Lung (tissue), 12 donors: Measurements from ENCODE around the gene FLYWCH1. TPM values are rescaled to one million over a fixed set of nuclear protein-coding genes. Genes with fewer than 3 reads are reported as not detected.
"Not testable (repeated sequence)": the region's sequence is repeated elsewhere in the genome, so short reads cannot be mapped to it uniquely, and the experiment has no call there.

ENCODE experiments used
- ATAC-seq: fragments of 200-7000 bp; cut with Tn5 transposase; one replicate; pipeline ENCODE4 v1.9.1; 2020; ENCODE audit warnings: moderate number of reproducible peaks; ENCODE audit not compliant: insufficient read depth, low FRiP score
- DNase-seq, 3 donors: peaks; one replicate each; pipeline ENCODE4 v3.0.0-alpha.2; 2013 to 2017
- H3K27ac ChIP-seq, 2 donors: one replicate each; pipeline ENCODE4 v1.5.1; 2013; ENCODE audit warnings: mild to moderate bottlenecking in 2 of 2, moderate library complexity in 2 of 2, control low read depth in 1 of 2, inconsistent platforms in 1 of 2, low read depth in 1 of 2, low read length in 1 of 2
- H3K27me3 ChIP-seq, 3 donors: one replicate each; pipeline ENCODE4 v1.5.1; 2013; ENCODE audit warnings: low read length in 2 of 3; ENCODE audit not compliant: control insufficient read depth in 3 of 3, insufficient read depth in 3 of 3
- H3K36me3 ChIP-seq, 4 donors: one replicate each; pipeline ENCODE4 v1.5.1; 2013; ENCODE audit warnings: low read length in 4 of 4, mild to moderate bottlenecking in 1 of 4, moderate library complexity in 1 of 4; ENCODE audit not compliant: control insufficient read depth in 4 of 4, insufficient read depth in 4 of 4
- H3K4me1 ChIP-seq, 5 donors: one replicate each; pipeline ENCODE4 v1.5.1; 2013; ENCODE audit warnings: low read length in 5 of 5, mild to moderate bottlenecking in 2 of 5, moderate library complexity in 1 of 5; ENCODE audit not compliant: control insufficient read depth in 5 of 5, insufficient read depth in 5 of 5
- H3K4me3 ChIP-seq: one replicate; pipeline ENCODE4 v1.5.1; 2013; ENCODE audit warnings: mild to moderate bottlenecking, control low read depth, moderate library complexity
- H3K9ac ChIP-seq, 2 donors: one replicate each; pipeline ENCODE4 v1.5.1; 2013; ENCODE audit warnings: low read length in 2 of 2, control low read depth in 1 of 2; ENCODE audit not compliant: insufficient read depth in 1 of 2
- H3K9me3 ChIP-seq, 4 donors: one replicate each; pipeline ENCODE4 v1.5.1; 2013; ENCODE audit warnings: low read length in 3 of 4, mild to moderate bottlenecking in 1 of 4, moderate library complexity in 1 of 4; ENCODE audit not compliant: control insufficient read depth in 4 of 4, insufficient read depth in 3 of 4
- WGBS, 2 donors: extraction: QIAGEN DNeasy Blood & Tissue Kit; methylation state at CpG; one replicate each; pipeline ENCODE4 v1.1.7; 2013; 5-methylcytosine and 5-hydroxymethylcytosine counted together
- polyA plus RNA-seq, 2 donors: library from polyadenylated mRNA; stranded (reverse); fragments of 200-250 nt; gene quantifications; one replicate each; pipeline ENCODE4 v1.2.1, GENCODE V29; 2013
- total RNA-seq, 2 donors: library from RNA; depleted of rRNA in 1 of 2; stranded (reverse); fragments of >200 nt in 1 of 2; gene quantifications; one replicate each; pipeline ENCODE4 v1.2.1, GENCODE V29; 2014 to 2021
- TF ChIP-seq, protein P1 (sequence below): IDR thresholded peaks from 2 replicates; pipeline ENCODE4 v1.5.1; 2012; ENCODE audit warnings: mild to moderate bottlenecking; ENCODE audit errors: control extremely low read depth, extremely low read depth
- donor health status: control.
- donor health status: control.
- donor health status: Bipolar disorder and iron deficiency.
- donor health status: healthy.
- donor health status: DM: yes; HTN: yes; CAD: no.

Gene FLYWCH1
- total and polyA plus RNA-seq, 4 donors = 13.3 to 34.3 (median 21.4) TPM

DNA sequence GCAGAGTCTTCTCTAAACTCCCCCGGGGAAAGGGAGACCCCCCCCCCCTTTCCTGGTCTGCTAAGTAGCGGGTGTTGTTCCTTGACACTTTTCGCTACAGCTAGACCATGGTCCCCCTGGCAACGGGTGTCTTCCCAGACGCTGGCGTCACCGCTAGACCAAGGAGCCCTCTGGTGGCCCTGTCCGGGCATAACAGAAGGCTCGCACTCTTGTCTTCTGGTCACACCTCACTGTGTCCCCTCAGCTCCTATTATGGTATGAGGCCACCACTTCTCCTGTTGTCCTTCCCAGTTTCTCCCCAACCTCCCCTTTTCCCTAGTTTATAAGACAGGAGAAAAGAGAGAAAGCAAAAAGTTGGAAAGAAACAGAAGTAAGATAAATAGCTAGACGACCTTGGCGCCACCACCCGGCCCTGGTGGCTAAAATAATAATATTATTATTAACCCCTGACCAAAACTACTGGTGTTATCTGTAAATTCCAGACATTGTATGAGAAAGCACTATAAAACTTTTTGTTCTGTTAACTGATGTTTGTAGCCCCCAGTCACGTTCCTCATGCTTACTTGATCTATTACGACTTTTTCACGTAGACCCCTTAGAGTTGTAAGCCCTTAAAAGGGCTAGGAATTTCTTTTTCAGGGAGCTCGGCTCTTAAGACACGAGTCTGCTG, 4.5 kb upstream of the FLYWCH1 start:
- peak; percentile 60 to 71 (median 69) for DNase-seq
- H3K27ac ChIP-seq, ATAC-seq, H3K9ac ChIP-seq, H3K4me3 ChIP-seq, H3K27me3 ChIP-seq, H3K36me3 ChIP-seq, H3K9me3 ChIP-seq: not testable (repeated sequence)
- peaks cover 0 to 12% (median 3%) of the 10 kb centered on the region in 5 donors for H3K4me1 ChIP-seq
- 15 to 28% methylated on average over 16 to 17 of the region's 17 CpGs for WGBS, 2 donors
- TF ChIP-seq, protein P1, sequence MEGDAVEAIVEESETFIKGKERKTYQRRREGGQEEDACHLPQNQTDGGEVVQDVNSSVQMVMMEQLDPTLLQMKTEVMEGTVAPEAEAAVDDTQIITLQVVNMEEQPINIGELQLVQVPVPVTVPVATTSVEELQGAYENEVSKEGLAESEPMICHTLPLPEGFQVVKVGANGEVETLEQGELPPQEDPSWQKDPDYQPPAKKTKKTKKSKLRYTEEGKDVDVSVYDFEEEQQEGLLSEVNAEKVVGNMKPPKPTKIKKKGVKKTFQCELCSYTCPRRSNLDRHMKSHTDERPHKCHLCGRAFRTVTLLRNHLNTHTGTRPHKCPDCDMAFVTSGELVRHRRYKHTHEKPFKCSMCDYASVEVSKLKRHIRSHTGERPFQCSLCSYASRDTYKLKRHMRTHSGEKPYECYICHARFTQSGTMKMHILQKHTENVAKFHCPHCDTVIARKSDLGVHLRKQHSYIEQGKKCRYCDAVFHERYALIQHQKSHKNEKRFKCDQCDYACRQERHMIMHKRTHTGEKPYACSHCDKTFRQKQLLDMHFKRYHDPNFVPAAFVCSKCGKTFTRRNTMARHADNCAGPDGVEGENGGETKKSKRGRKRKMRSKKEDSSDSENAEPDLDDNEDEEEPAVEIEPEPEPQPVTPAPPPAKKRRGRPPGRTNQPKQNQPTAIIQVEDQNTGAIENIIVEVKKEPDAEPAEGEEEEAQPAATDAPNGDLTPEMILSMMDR = peak; percentile 17

DNA sequence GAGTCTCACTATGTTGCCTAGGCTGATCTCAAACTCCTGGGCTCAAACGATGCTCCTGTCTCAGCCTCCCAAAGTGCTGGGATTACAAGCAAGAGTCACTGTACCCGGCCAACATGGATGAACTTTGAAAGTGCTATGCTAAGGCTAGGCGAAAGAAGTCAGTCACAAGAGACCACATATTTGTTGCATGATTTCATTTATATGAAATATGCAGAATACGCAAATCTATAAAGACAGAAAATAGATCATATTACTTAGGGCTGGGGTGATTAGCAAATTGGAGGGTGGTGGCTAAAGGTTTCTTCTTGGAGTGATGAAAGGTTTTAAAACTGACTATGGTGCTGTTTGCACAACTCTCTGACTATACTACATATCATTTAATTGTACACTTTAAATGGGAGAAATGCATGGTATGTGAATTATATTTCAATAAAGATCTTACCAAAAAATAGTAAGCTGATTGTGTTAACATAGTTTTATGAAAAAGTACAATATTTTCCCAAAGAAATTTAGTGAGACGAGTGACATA, 1.2 kb upstream of the FLYWCH1 start:
- H3K4me1 ChIP-seq = peaks cover 0 to 11% (median 7%) of the 10 kb centered on the region in 5 donors
- no peak for ATAC-seq
- H3K27ac ChIP-seq = no peak overlapping the region
- no peak for DNase-seq
- 65 to 76% methylated on average over 5 of the region's 5 CpGs for whole genome bisulfite sequencing, 2 donors
- H3K9me3 ChIP-seq = no peaks in the 10 kb centered on the region
- H3K9ac ChIP-seq = no peak overlapping the region
- no peak overlapping the region for H3K4me3 ChIP-seq
- TF ChIP-seq, protein P1 = no peak
- H3K36me3 ChIP-seq = peaks cover 0 to 7% (median 5%) of the 10 kb centered on the region in 4 donors
- H3K27me3 ChIP-seq = no peaks in the 10 kb centered on the region

DNA sequence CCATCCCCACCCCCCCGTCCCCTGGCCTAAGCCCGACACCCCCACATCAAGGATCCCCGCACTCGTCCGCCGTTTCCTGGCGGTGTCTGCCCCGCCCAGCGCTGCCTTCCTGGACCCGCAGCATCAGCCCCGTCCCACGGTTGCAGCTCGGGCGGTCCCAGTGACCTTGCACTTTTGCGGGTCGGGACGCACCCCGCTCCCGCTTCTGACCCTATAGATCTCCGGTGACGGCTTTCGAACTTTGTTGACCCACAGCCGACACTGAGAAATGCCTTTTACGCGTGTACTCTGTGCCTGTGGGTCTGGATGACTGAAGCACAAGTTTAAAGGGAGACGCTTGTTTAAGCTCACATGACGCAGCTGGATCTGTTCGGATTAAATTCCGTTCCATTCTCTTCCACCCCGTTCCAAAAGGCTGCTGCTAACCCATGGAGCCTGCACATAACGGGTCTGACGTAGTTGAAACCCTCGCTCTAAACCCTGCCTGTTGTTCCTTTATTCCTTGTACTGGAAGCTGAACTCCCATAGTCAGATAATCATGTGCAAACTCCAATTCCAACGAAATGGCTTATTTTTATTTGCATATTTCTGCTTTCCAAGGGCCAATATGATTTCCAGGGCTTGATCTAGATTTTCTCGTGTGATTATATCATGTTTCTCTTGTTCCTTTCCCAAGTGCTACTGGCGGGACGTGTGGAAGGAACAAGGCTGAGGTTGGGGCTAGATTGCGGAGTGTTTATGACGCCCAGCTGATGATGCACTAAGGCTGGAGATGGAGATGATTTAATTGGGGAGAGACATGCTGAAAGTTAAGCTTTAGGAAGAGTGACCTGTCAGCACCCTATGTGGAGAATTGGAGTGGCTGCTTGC, 834 bp downstream of the FLYWCH1 start:
- Histone ChIP-seq H3K9ac (peak overlapping the region in 1 of 2 donors; percentile 91), H3K9me3 (no peaks in the 10 kb centered on the region), H3K4me1 (peaks cover 0 to 11% (median 7%) of the 10 kb centered on the region in 5 donors), H3K4me3 (peak overlapping the region; percentile 85), H3K27me3 (no peaks in the 10 kb centered on the region), H3K27ac (peak overlapping the region; percentile 93 to 95), H3K36me3 (peaks cover 0 to 12% (median 7%) of the 10 kb centered on the region in 4 donors)
- DNase-seq (peak; percentile 56 to 81 (median 80)), ATAC-seq (no peak)
- TF ChIP-seq, protein P1 = no peak
- WGBS, 2 donors = 4 to 6% methylated on average over 39 of the region's 39 CpGs
